Loucy (cell line): ENCODE data around the gene CENPB.

Experiments
- EZH2phosphoT487 ChIP-seq: fragments of 200-600 bp; IDR thresholded peaks from 2 replicates; pipeline ENCODE4 v1.6.1; 2018; ENCODE audit warnings: antibody characterized with exemption, mild to moderate bottlenecking, moderate library complexity, borderline replicate concordance
- TF ChIP-seq, protein P1 (sequence below): fragments of 200-600 bp; sonication (generic); conservative IDR thresholded peaks from 2 replicates; pipeline ENCODE4 v1.5.1; 2014; ENCODE audit warnings: mild to moderate bottlenecking, antibody characterized with exemption, low read length

DNA sequence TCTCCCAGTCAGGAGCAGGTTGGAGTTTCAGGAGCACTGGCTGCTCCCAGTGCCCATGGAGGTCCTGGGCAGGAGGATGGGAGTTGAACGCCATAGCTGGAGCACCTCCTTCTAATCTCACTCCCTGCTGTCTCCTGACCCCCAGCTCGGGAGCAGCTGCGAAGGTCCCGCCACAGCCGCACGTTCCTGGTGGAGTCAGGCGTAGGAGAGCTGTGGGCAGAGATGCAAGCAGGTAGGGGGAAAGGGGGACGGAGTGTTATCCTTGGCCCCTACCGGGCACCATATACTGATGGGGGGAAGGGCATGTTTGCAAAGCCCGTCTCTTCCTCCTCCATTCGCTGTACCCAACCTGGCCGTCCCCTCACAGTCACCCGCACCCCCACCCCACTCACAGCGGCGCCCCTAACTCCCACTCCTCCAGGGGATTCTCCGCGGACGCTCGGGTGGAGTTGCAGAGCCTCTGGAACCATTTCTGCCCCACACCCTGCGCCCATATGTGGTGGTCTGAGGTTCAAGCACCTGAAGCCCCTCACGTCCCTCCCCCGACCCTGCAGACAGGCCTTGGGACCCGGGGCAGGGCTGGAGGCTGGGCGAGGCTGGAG lies 37.4 kb downstream of the CENPB start:
- TF ChIP-seq, protein P1, sequence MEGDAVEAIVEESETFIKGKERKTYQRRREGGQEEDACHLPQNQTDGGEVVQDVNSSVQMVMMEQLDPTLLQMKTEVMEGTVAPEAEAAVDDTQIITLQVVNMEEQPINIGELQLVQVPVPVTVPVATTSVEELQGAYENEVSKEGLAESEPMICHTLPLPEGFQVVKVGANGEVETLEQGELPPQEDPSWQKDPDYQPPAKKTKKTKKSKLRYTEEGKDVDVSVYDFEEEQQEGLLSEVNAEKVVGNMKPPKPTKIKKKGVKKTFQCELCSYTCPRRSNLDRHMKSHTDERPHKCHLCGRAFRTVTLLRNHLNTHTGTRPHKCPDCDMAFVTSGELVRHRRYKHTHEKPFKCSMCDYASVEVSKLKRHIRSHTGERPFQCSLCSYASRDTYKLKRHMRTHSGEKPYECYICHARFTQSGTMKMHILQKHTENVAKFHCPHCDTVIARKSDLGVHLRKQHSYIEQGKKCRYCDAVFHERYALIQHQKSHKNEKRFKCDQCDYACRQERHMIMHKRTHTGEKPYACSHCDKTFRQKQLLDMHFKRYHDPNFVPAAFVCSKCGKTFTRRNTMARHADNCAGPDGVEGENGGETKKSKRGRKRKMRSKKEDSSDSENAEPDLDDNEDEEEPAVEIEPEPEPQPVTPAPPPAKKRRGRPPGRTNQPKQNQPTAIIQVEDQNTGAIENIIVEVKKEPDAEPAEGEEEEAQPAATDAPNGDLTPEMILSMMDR, result no peak
- TF ChIP-seq EZH2phosphoT487, result no peak
